IMR-90 (cell line): ENCODE results near the gene CMAS. TPM values are rescaled to one million over a fixed set of nuclear protein-coding genes. Genes with fewer than 3 reads are reported as not detected.
A peak's percentile ranks its signal among the peaks of the same experiment; 100 is the strongest.

Experiments
- ATAC-seq: fragments of 200-7000 bp; cut with Tn5 transposase; 2 replicates; pipeline ENCODE4 v1.9.1; 2020; ENCODE audit warnings: low read depth, mild to moderate bottlenecking, moderate library complexity
- BruUV-seq: library from RNA; stranded (reverse); fragments of 400-500 nt; replicated peaks from 2 replicates; lab custom pipeline; 2021; lab: Mats Ljungman, UMichigan
- CTCF ChIA-PET: fragments of 300-600 bp; formaldehyde crosslinking; extraction: SDS; loops from one replicate; lab custom pipeline; 2021; ENCODE audit warnings: antibody characterized with exemption; lab: Yijun Ruan, JAX
- POLR2A ChIA-PET: fragments of 300-600 bp; sonication (Branson Sonifier 250); formaldehyde crosslinking; loops from one replicate; lab custom pipeline; 2022; ENCODE audit warnings: antibody characterized with exemption; ENCODE audit not compliant: unreplicated experiment; lab: Charles Lee
- DNase-seq: peaks from one replicate; pipeline ENCODE4 v3.0.0; 2013
- H2AFZ ChIP-seq: replicated peaks from 2 replicates; pipeline ENCODE3; 2013; ENCODE audit warnings: low read length, mild to moderate bottlenecking; ENCODE audit not compliant: poor library complexity
- H2AK5ac ChIP-seq: 2 replicates; pipeline ENCODE4 v1.6.1; 2013; ENCODE audit warnings: low read depth, low read length, inconsistent platforms
- H2AK9ac ChIP-seq: replicated peaks from 2 replicates; pipeline ENCODE3; 2013; ENCODE audit warnings: mild to moderate bottlenecking, low read depth, low read length, moderate library complexity; ENCODE audit not compliant: poor library complexity
- H2BK120ac ChIP-seq: 2 replicates; pipeline ENCODE4 v1.6.1; 2013; ENCODE audit warnings: low read depth, low read length, inconsistent platforms
- H2BK15ac ChIP-seq: 3 replicates; pipeline ENCODE4 v1.6.1; 2013; ENCODE audit warnings: low read depth, low read length, inconsistent platforms
- H2BK20ac ChIP-seq: 2 replicates; pipeline ENCODE4 v1.6.1; 2013; ENCODE audit warnings: low read depth, mild to moderate bottlenecking, inconsistent platforms, low read length, moderate library complexity
- H2BK5ac ChIP-seq: 2 replicates; pipeline ENCODE4 v1.6.1; 2013; ENCODE audit warnings: mild to moderate bottlenecking, low read depth, low read length, inconsistent platforms; ENCODE audit not compliant: poor library complexity, severe bottlenecking
- H3K14ac ChIP-seq: replicated peaks from 2 replicates; pipeline ENCODE4 v1.6.1; 2013; ENCODE audit warnings: low read depth, low read length, inconsistent platforms
- H3K18ac ChIP-seq: 2 replicates; pipeline ENCODE4 v1.6.1; 2013; ENCODE audit warnings: low read depth, low read length, control low read depth
- H3K23ac ChIP-seq: 2 replicates; pipeline ENCODE4 v1.6.1; 2013; ENCODE audit warnings: low read depth, low read length, inconsistent platforms
- H3K27ac ChIP-seq: 2 replicates; pipeline ENCODE4 v1.5.1; 2013; ENCODE audit warnings: mild to moderate bottlenecking, control low read depth, low read length; ENCODE audit not compliant: insufficient read depth
- H3K27me3 ChIP-seq: 2 replicates; pipeline ENCODE4 v1.6.1; 2013; ENCODE audit warnings: low read length; ENCODE audit not compliant: control insufficient read depth, insufficient read depth
- H3K36me3 ChIP-seq: 2 replicates; pipeline ENCODE4 v1.6.1; 2013; ENCODE audit warnings: low read length, mixed read lengths; ENCODE audit not compliant: control insufficient read depth, insufficient read depth
- H3K4ac ChIP-seq: 2 replicates; pipeline ENCODE4 v1.6.1; 2013; ENCODE audit warnings: low read depth, low read length, inconsistent platforms
- H3K4me1 ChIP-seq: 2 replicates; pipeline ENCODE4 v1.6.1; 2013; ENCODE audit warnings: low read length, mixed read lengths; ENCODE audit not compliant: control insufficient read depth, insufficient read depth
- H3K4me2 ChIP-seq: 2 replicates; pipeline ENCODE4 v1.6.1; 2013; ENCODE audit warnings: low read depth, mild to moderate bottlenecking, control low read depth, low read length, moderate library complexity
- H3K4me3 ChIP-seq: 2 replicates; pipeline ENCODE4 v1.5.1; 2013; ENCODE audit warnings: low read depth, mild to moderate bottlenecking, control low read depth, low read length, moderate library complexity; ENCODE audit not compliant: insufficient read depth
- H3K56ac ChIP-seq: 2 replicates; pipeline ENCODE4 v1.6.1; 2013; ENCODE audit warnings: low read length, inconsistent platforms; ENCODE audit not compliant: insufficient read depth; ENCODE audit errors: extremely low read depth
- H3K79me1 ChIP-seq, 2 experiments: 2 replicates each; pipeline ENCODE4 v1.6.1; 2013; ENCODE audit warnings: low read length in 2 of 2, inconsistent platforms in 1 of 2, low read depth in 1 of 2
- H3K9ac ChIP-seq: 2 replicates; pipeline ENCODE4 v1.6.1; 2013; ENCODE audit warnings: low read depth, low read length, control low read depth
- H3K9me1 ChIP-seq: 2 replicates; pipeline ENCODE4 v1.6.1; 2013; ENCODE audit warnings: low read length, inconsistent platforms; ENCODE audit not compliant: insufficient read depth
- H3K9me3 ChIP-seq: 2 replicates; pipeline ENCODE4 v1.6.1; 2013; ENCODE audit warnings: low read length; ENCODE audit not compliant: control insufficient read depth, insufficient read depth
- H4K20me1 ChIP-seq: 2 replicates; pipeline ENCODE4 v1.6.1; 2013; ENCODE audit warnings: low read length, inconsistent platforms; ENCODE audit not compliant: insufficient read depth
- H4K5ac ChIP-seq: 2 replicates; pipeline ENCODE4 v1.6.1; 2013; ENCODE audit warnings: mild to moderate bottlenecking, low read depth, low read length, control low read depth
- H4K8ac ChIP-seq, 2 experiments: 2 replicates each; pipeline ENCODE4 v1.6.1; 2013; ENCODE audit warnings: low read depth in 2 of 2, low read length in 2 of 2, control low read depth in 1 of 2, inconsistent platforms in 1 of 2
- H4K91ac ChIP-seq: 2 replicates; pipeline ENCODE4 v1.6.1; 2013; ENCODE audit warnings: low read depth, low read length, inconsistent platforms; ENCODE audit not compliant: insufficient read depth
- MAFK ChIP-seq: IDR thresholded peaks from 2 replicates; pipeline ENCODE4 v1.6.1; 2012; ENCODE audit warnings: low read depth, low read length, improper control_type of control experiment
- WGBS, 2 experiments: methylation state at CpG; one replicate each; pipeline versions ENCODE4 v1.1.5 to v1.1.7; 2013; ENCODE audit warnings: missing lambda C conversion rate in 2 of 2; ENCODE audit not compliant: insufficient read length in 1 of 2; ENCODE audit errors: extremely low coverage in 2 of 2; 5-methylcytosine and 5-hydroxymethylcytosine counted together
- dilution Hi-C: fragments of 300-500 bp; cut with HindIII; formaldehyde crosslinking; loops from one replicate; pipeline ENCODE4 v1.14.3; 2018; ENCODE audit warnings: low sequenced_read_pairs; ENCODE audit not compliant: unreplicated experiment
- in situ Hi-C: fragments of 300-500 bp; cut with MboI; formaldehyde crosslinking; loops from 3 replicates; pipeline ENCODE4 v1.14.3; 2019; ENCODE audit warnings: low sequenced_read_pairs, inconsistent platforms, mixed read lengths
- intact Hi-C: fragments of 100-400 bp; cut with micrococcal nuclease; formaldehyde crosslinking; loops from 2 replicates; pipeline ENCODE4 v1.10.0; 2022
- polyA plus RNA-seq, 3 experiments: library from polyadenylated mRNA; depleted of rRNA; stranded (reverse); fragments of >200 nt; gene quantifications; 2 replicates each; pipeline ENCODE4 v1.2.3, GENCODE V29; 2012; ENCODE audit warnings: low replicate concordance in 1 of 3
- total RNA-seq: library from RNA; depleted of rRNA; stranded (reverse); fragments of >200 nt; gene quantifications from 2 replicates; pipeline ENCODE4 v1.2.3, GENCODE V29; 2012
- TF ChIP-seq, protein P1 (sequence below): fragments of 150-350 bp; IDR thresholded peaks from 2 replicates; pipeline ENCODE4 v1.6.1; 2017; ENCODE audit warnings: mild to moderate bottlenecking, antibody characterized with exemption, low read length, low read depth

CMAS gene
- total and polyA plus RNA-seq, 2 of the 4 experiments (the other 2 are of a cell fraction): 9.5 to 26.8 TPM

DNA sequence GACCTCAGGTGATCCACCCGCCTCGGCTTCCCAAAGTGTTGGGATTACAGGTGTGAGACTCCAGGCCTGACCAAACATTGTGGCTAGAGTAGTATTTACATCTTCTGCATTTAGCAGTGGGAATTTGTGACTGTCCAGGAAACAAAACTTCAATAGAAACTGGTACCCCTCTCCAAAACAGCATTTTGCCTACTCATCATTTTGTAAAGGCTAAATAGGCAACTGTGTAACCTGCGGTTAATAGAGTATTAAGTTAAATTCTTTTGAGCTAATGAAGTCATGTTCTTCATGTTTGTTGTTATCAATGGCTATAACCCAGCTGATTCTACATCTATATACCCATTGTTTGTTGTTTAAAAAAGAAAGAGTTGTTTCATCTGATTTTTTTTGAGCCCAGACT is 8.1 kb downstream of the CMAS start:
- no peak overlapping the region for H2AK9ac ChIP-seq
- ChIA-PET CTCF (no interaction called here), POLR2A (no interaction called here)
- no peak overlapping the region for H3K27ac ChIP-seq
- H3K79me1 ChIP-seq: peaks cover 19 to 22% of the 10 kb centered on the region in 2 experiments
- no peak overlapping the region for H3K18ac ChIP-seq
- ATAC-seq (no peak), DNase-seq (no peak)
- TF ChIP-seq, protein P1, sequence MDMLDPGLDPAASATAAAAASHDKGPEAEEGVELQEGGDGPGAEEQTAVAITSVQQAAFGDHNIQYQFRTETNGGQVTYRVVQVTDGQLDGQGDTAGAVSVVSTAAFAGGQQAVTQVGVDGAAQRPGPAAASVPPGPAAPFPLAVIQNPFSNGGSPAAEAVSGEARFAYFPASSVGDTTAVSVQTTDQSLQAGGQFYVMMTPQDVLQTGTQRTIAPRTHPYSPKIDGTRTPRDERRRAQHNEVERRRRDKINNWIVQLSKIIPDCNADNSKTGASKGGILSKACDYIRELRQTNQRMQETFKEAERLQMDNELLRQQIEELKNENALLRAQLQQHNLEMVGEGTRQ: no peak
- TF ChIP-seq MAFK: peak; percentile 91
- no peak overlapping the region for H2BK120ac ChIP-seq
- H2BK20ac ChIP-seq: no peak overlapping the region
- WGBS, 2 experiments: no CpG with 5 or more reads among the region's 3 CpGs
- H3K36me3 ChIP-seq: peaks cover 6% of the 10 kb centered on the region
- no peak overlapping the region for H4K8ac ChIP-seq
- no peak overlapping the region for H3K56ac ChIP-seq
- H3K9me1 ChIP-seq: no peaks in the 10 kb centered on the region; the same call in 1 of the 2 replicates
- H3K23ac ChIP-seq: no peak overlapping the region
- no peaks in the 10 kb centered on the region for H3K9me3 ChIP-seq
- no peaks in the 10 kb centered on the region for H3K27me3 ChIP-seq
- no peak overlapping the region for H2AFZ ChIP-seq
- in situ Hi-C loops (no loop called here), dilution Hi-C loops (no loop called here), intact Hi-C loops (no loop called here)
- no TSS peak for BruUV-seq
- H3K4ac ChIP-seq: no peak overlapping the region
- no peak overlapping the region for H3K4me2 ChIP-seq
- no peaks in the 10 kb centered on the region for H4K20me1 ChIP-seq
- no peak overlapping the region for H2BK15ac ChIP-seq
- H3K4me1 ChIP-seq: no peaks in the 10 kb centered on the region
- H3K4me3 ChIP-seq: no peak overlapping the region
- H4K91ac ChIP-seq: no peak overlapping the region
- no peak overlapping the region for H4K5ac ChIP-seq
- H3K14ac ChIP-seq: no peak overlapping the region
- no peak overlapping the region for H2AK5ac ChIP-seq
- H3K9ac ChIP-seq: no peak overlapping the region
- no peak overlapping the region for H2BK5ac ChIP-seq
